ENCODE results near the gene APMAP.
"Not testable (repeated sequence)": the region's sequence is repeated elsewhere in the genome, so short reads cannot be mapped to it uniquely, and the experiment has no call there.

Gene APMAP

DNA sequence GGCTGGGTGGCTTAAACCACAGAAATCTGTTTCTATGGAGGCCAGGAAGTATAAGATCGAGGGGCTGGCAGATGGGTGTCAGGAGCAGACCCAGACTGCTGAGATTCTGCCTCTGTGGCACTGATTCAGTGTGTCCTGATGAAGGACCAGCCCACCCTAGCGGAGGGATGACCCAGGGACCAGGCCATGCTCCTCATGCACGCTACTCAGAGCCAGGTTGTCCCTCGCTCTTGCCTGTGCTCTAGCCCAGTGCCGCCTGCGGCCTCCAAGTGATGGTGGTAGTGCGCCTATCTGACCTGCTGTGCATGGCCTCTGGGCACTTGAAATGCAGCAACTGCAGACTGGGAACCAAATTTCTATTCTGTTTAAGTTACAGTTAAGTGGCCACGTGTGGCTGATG lies 13.1 kb upstream of the APMAP start:
- DNase-seq: no peak

DNA sequence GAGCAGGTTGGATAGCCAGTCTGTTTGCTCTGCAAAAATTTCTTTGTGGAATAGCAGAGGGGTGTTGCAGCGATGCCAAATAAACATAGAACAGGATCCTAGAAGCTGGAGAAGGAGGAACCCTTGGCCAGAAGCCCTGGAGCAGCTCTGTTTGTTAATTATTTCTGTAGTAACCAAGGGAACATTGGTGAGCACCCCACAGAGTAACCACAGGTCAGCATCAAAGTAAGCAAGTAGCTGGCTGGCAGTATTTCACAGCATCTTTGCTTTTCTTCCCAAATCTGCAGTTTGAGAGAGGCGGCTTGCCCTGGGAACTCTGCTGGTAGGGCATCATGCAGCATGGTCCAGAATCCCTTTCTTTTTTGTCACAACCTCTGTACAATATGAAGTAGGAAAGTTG lies 12.7 kb upstream of the APMAP start:
- no peak for DNase-seq

DNA sequence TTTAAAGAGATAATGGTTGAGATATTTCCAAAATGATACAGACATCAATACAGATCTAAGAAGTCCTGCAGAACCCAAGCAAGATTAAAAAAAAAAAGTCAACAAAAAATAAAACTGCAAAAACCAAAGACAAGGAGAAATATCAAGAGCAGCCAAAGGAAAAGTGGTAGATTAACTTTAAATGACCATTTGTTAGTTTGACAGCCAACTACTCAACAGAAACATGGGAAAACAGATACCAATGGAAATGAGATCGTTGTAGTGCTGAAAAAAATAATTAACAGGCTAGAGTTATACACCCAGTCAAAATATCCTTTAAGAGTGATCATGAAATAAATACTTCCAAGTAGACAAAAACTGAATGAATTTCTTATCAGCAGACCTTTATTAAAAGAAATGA lies 10.5 kb upstream of the APMAP start:
- no peak for DNase-seq

GRCh38 chr20:25001323-25001722 lies 8.8 kb upstream of the APMAP start:
- DNase-seq: not testable (repeated sequence)

- no peak for DNase-seq
These were observed 7.8 kb upstream of the APMAP start for GRCh38 chr20:25000268-25000801.

- no peak for DNase-seq
These were observed 7.0 kb upstream of the APMAP start for GRCh38 chr20:24999568-24999967.

- DNase-seq: no peak
These were observed 6.3 kb upstream of the APMAP start for GRCh38 chr20:24998631-24999445.

- no peak for DNase-seq
These were observed 5.6 kb upstream of the APMAP start for GRCh38 chr20:24998121-24998520.

DNA sequence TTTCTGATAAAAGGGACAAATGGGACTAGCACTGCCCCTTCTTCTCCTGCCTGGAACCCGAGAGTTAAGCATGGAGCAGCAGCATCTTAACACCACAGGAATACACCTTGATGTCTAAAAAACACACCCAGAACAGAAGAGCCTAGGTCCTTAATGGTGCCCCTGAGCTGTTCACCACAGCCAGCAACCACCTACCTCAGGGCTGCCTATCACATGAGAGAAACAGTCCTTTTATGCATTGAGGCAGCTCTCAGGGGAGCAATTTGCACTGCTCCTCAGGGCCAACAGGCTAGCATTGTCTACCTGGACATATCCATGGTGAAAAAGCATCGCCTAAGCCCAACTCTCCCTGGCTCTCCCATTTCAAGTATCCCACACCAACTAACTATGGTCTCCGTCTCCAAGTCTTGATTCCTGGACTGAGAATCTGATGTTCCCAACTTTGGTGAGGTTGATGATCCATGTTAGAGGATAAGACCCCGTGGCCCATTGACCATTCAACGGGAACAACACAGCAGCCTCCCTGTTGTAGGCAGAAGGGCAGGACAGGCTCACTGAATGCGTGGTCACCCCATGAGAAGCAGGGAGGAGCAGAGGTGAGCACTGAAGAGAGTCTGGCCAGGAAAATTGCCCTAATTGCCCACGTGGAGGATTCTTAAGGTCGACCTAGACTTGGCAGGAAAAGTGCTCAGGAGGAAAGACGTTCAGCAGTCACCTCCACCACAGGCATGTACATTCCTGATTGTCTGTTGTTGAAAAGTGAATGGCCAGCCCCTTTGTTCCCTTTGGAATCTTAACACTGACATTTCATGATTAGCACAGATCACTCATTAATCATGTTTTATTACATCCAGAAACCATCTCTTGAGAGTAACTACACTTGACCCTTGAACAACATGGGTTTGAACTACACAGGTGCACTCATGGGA lies 4.2 kb upstream of the APMAP start:
- no peak for DNase-seq

DNA sequence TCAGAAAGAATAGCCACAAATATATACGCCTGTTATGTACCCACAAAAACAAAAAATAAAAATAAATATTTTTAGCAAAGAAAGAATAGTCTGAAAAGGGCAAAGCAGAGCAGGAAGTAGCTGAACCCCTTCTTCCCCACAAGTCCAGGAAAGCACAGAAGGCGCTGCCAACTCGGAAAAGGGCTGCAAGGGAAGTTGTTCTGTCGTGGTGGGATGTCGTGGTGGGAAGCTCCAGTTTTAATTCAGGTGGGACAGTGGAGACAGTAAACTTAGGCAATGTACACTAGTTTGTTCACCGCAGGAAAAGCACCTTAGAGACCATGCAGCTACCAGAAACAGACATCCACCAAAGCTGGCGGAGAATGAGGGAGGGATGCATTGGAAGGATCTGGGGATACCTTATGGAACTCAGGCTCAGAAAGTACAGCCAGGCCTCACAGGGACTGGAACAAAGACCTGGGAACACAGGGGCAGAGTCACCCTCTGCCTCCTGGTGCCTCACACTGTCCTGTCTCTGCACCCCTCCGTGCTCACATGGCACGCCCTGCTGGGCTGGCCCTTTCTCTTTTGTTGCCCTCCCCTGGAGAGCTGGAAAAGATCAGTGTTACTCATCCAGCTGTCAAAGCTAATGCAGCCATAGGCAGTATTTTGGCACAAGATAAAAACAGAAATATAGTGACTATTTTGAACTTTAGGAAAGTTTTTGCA lies 3.3 kb upstream of the APMAP start:
- no peak for DNase-seq

GRCh38 chr20:24994470-24995368 lies 2.2 kb upstream of the APMAP start:
- peak; percentile 17 for DNase-seq

- DNase-seq: no peak
These were observed 1.6 kb upstream of the APMAP start for GRCh38 chr20:24994186-24994465.

- peak; percentile 18 for DNase-seq
These were observed 1.0 kb upstream of the APMAP start for GRCh38 chr20:24993337-24994185.

DNA sequence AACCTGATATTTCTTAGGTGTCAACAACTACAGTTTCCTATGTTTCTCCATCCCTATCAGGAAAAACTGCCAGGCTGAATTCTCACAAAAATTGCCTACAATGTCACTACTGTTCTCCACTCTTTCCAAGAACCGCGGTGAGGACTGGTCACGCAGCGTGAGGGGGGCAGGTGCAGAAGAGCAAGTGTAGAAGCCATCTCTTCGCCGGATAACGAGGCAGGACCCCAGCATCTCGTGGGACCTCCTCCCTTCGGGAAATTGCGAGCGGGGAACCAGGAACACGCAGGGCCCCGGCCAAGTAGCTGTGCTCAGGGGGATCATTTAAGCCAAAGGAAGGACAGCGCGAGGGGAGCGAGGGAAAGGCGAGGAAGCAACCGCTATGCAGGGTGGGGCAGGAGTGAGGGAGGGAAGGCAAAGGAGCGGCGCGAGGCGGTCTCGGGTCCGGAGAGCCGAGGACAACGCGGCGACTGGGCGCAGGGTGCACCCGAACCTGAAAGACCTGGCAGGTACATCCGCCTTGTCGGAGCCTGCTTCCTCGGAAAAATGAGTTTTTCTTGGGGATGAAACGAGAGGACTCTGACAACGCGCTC lies 559 bp downstream of the APMAP start:
- DNase-seq: no peak

GRCh38 chr20:24990810-24991252 lies 1.7 kb downstream of the APMAP start:
- DNase-seq: no peak

GRCh38 chr20:24989162-24989561 lies 3.4 kb downstream of the APMAP start:
- no peak for DNase-seq

GRCh38 chr20:24987873-24988835 lies 4.4 kb downstream of the APMAP start:
- DNase-seq: no peak

GRCh38 chr20:24987244-24987643 lies 5.3 kb downstream of the APMAP start:
- DNase-seq: no peak

DNA sequence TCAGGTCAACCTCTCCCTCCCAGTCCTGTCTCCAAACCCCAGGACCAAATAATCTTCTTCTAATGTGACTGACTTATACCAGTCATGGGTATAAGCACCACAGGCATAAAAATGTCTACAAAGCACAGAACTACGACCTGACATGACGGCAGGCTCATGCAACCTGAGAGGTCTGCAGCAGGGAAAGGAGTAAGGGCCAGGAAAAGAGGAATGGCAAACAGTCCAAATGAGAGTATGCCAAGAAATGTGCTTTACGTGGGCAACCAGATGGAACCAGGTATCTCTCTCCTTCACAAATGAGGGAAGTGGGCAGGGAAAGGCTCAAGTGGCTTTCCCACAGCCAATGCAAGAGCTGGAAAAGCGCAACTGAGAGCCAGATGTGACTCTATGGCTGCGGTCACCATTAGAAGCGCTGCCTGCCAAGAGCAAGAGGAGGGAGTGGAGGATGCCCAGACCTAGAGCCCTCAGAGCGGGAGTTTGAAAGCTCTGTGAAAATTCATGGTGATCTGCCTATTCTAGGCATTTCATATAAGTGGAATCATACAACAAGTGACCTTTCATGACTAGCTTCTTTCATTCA lies 6.0 kb downstream of the APMAP start:
- no peak for DNase-seq

Measured in NCI-H1048 (cell line).